NCI-H146 treated with DMSO at 0.1 percent for 48 hours (cell line): ENCODE measurements around the gene TMSB4Y.

Experiments used
- DNase-seq: peaks from one replicate; lab custom pipeline; 2025; ENCODE audit not compliant: unreplicated experiment; lab: John Stamatoyannopoulos, UW

Gene TMSB4Y

DNA sequence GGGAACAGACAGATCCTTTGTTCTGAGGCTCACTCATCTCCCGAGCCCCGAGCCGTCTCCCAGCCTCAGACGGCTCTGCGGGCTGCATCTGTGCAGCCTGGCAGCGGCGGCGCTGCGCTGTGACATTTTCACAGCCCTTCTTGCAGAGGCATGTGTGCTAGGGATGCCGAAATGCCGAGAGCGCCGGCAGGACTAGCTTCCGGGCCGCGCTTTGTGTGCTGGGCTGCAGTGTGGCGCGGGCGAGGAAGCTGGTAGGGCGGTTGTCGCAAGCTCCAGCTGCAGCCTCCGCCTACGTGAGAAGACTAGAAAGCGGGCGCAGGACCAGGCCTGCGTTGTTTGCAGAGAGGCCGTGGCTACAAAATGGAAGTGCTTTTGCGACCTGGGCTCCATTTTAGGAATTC lies at the start of gene TMSB4Y:
TMSB4Y (plus strand) TSS at position 332 of the 401 bp plus-strand sequence.
- no peak for DNase-seq

- no peak for DNase-seq
Measured at GRCh38 chrY:13664162-13664561, 39.5 kb upstream of the TMSB4Y start.

DNA sequence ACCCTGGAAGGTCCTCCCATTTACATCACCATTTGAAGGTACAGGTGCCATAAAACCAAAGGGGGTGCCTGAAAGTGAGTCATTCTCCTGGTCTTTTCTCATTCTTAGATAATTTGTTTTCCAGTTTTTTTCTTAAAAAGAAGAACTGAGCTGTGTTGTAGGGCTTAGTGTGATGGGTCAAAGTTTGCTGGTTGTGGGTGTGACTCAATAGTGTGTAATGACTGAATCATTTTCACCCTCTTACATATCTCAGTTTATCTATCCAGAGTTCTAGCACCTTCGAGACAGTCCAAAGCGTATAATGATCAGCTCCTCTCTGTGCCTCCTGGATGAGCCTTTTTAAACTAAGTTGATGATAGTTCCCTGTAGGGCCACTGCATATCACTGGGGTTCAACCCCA lies 32.6 kb upstream of the TMSB4Y start:
- no peak for DNase-seq

DNA sequence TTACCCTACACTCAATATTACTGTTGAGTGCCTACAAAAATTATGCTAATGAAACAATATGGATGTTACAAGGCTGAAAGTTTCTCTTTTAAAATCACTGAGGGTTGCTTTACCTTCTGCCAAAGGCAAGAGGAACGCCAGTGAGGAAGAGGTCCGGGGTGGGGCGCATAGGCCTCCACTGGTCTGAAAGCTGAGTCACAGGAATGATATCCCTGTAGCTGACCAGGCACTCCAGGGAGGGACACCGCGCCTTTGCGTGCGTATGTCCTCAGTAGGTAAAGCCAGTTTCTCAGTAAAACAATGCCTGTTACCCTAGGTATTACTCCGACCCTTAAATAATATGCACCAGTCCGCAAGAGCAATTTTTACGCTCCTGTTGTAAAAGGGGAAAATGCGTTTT lies 1.4 kb upstream of the TMSB4Y start:
- DNase-seq: no peak

GRCh38 chrY:13704121-13704930 lies 627 bp downstream of the TMSB4Y start:
- no peak for DNase-seq

DNA sequence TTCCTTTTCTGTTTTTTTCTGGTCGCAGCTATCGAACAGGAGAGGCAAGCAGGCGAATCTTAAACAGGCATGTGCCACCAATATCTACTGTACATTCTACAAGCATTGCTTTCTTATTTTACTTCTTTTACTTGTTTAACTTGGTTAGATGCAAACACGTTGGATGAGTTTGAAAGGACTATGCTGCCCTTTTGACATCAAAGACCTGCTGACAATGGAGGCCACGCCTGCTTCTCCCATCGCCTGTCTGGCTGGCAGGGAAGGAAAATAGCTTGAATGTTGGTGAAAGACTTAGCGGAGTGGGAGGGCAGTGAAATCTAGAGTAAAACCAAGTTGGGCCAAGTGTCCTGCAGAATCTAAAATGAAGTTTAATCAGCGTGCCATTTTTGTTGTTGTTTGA lies 1.5 kb downstream of the TMSB4Y start:
- no peak for DNase-seq

- DNase-seq: no peak
Measured at GRCh38 chrY:13708038-13708437, 4.3 kb downstream of the TMSB4Y start.

DNA sequence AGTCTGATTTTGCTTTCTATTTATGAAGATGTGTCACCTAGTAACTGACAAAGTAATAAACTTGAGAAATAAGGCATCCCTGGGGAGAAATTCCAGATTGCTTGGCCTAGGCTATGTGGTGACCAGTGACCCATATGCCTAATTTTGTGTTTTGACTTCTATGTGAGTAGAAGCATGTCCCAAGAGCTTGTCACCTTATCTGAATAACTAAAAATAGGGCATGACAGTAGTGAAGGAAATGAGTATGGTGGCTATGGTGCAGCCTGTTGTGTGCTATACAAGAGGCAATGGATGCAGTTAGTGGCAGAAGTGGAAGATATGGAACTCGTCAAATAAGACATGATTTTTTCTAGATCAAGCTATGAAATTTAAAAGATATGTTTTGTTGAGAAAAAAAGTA lies 15.3 kb downstream of the TMSB4Y start:
- DNase-seq: no peak

DNA sequence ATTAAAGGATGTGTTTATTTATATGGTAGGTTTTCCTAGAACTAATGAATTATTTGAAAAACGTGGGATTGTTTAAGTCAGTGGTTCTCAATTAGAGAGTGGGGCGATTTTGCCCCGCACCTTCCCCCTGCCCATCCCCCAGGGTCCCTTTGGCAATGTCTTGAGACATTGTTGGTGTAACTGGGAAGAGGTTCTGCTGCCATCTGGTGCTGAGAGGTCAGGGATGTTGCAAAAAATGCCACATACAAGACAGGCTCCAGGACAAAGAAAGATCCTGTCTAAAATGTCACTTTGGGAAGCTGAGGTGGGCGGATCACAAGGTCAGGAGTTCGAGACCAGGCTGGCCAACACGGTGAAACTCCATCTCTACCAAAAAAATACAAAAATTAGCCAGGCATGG lies 25.8 kb downstream of the TMSB4Y start:
- DNase-seq: no peak

DNA sequence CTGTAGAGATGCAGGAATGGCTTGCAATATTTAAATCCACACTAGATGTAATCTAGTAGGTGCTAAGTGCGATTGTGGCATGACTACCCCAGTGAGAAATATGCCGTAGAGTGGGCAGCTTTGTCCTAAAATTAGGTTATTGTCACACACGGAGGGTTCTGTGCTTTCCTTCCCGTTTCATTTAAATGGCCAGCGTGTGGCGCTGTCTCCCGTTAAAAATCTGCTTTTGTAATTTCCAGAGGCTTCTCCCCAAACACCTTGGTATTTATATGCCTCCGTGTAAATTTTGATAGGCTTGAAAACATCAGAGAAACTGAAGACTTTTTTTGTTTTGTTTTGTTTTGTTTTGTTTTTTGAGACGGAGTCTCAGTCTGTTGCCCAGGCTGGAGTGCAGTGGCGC lies 34.9 kb downstream of the TMSB4Y start:
- no peak for DNase-seq

GRCh38 chrY:13751289-13752071 lies 47.8 kb downstream of the TMSB4Y start:
- no peak for DNase-seq

- DNase-seq: no peak
Measured at GRCh38 chrY:13754661-13755060, 51.0 kb downstream of the TMSB4Y start.
